HG03108 (cell line): ENCODE results near the gene NEU1.
"Not testable (repeated sequence)": the region's sequence is repeated elsewhere in the genome, so short reads cannot be mapped to it uniquely, and the experiment has no call there.

Experiments
- ATAC-seq: cut with Tn5 transposase; IDR thresholded peaks from one replicate; pipeline ENCODE4 v1.9.1; 2021; ENCODE audit warnings: moderate library complexity; ENCODE audit not compliant: unreplicated experiment

The NEU1 gene

DNA sequence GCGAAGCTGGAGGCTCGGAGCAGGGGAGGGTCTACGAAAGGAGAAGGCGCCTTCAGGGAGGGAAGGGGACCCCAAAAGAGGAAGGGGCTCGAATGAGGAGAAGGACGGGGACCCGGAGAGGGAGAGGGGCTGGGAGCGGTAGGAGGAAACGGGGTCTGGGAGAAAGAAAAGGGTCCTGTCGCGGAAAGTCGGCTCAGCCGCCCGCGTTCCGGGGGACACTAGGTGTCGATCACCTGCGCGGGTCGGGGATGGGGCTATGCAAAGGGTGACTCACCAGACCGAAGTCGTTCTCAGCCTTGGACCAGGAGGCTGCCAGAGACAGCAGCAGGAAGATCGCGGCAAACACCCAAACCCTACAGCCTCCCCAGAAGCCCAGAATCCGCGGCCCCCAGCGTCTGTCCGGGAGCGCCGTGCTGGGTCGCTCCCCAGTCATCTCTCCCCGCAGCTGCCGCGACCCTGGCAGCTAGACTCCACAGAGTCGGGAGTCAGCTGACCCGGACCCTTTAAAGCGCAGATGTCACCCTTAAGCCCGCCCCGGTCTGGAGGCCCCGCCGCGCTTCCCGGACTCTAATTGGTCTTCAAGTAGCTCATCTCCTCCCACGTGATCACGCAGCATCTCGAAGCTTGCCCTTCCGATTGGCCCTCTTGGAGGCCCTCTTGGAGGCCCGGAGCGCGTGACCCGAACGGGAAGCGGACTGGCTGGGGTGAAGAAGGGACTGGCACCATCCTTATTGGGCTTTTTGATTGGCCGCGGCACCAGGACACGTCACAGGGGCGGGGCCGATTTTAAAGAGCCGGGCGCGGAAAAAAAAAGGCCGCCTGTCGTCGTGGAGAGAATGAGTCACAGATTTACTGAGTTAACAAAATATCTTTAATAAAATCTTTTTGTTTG, at the start of gene NEU1:
Gene NEU1, minus strand, starts transcription at position 478 of the 892 bp plus-strand sequence. Its CDS starts 45 bp downstream, at position 433.
- ATAC-seq: peak; percentile 95

DNA sequence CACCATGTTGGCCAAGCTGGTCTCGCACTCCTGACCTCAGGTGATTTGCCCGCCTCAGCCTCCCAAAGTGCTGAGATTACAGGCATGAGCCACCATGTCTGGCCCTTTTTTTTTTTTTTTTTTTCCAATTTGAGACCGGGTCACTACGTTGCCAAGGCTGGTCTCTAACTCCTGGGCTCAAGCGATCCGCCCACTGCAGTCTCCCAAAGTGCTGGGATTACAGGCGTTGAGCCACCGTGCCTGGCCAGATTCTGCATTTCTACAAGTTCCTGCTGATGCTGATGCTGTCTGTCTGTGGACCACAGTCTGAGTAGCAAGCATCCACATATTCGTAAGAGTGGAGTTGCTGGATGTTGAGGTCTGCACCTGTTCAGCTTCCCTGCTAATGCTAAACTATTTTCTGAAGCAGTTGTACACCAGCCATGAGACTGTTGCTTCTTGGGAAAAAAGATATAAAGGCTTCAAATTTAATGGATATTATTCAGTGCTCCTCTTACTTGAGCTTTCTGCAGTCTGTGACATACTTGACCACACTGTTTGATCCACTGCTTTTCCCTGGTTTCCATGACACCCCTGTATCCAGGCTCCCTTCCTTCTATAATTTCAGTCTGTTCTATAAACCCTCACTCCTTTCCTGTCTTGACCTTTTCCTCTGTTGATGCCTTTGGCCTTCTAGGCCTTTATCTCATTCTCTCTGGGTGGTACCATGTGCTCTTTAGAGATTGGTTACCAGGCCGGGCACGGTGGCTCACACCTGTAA, 49.4 kb upstream of the NEU1 start:
- no peak for ATAC-seq

DNA sequence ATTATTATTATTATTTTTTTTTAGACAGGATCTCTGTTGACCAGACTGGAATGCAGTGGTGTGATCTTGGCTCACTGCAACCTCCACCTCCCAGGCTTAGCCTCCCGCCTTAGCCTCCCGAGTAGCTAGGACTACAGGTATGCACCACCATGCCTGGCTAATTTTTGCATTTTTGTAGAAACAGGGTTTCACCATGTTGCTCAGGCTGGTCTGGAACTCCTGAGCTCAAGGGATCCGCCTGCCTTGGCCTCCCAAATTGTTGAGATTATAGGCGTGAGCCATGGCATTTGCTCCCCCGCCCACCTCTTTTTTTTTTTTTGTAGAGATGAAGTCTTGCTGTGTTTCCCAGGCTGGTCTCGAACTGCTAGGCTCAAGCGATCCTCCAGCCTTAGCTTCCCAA, 46.7 kb upstream of the NEU1 start:
- not testable (repeated sequence) for ATAC-seq

DNA sequence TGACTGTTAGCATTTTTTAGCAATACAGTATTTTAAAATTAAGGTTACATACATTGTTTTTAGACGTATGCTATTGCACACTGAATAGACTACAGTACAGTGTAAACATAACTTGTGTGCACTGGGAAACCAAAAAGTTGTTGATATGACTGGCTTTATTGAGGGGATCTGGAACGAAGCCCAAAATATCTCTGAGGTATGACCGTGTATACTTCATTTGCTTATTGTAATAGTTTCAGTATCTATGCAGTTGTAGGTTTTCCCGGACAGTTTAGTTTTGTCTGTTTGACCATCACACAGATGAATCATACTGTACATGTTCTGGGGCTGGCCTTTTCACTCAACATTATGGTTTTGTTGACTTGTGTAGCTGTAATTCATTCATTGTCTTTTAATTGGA, 46.2 kb upstream of the NEU1 start:
- peak; percentile 81 for ATAC-seq

DNA sequence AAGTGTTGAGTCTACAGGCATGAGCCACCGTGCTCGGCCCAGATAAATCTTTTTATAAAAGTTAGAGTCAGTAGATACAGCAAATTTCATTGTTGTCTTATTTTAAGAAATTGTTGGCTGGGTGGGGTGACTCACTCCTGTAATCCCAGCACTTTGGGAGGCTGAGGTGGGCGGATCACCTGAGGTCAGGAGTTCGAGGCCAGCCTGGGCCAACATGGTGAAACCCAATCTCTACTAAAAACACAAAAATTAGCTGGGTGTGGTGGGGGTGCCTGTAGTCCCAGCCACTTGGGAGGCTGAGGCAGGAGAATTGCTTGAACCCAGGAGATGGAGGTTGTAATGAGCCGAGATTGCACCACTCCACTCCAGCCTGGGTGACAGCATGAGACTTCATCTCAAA, 45.6 kb upstream of the NEU1 start:
- not testable (repeated sequence) for ATAC-seq

DNA sequence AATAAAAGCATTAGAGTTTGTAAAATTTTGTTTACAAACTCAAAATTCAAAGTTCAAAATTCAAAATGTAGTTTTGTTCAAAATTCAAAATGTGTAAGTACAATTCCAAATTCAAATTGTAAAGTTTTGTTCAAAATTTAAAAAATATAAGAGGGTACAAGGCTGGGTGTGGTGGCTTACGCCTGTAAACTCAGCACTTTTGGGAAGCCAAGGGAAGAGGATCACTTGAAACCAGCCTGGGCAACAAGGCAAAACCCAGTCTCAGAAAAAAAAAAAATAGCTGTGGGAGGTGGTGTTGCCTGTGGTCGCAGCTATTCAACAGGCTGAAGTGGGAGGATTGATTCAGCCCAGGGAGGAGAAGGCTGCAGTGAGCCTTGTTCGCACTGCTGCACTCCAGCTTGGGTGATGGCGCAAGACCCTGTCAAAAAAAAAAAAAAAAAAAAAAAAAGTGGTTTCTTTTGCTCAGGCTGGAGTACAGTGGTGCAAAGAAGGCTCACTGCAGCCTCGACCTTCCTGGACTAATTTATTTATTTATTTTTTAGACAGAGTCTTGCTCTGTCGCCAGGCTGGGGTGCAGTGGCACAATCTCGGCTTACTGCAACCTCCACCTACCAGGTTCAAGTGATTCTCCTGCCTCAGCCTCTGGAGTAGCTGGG, 44.7 kb upstream of the NEU1 start:
- no peak for ATAC-seq

DNA sequence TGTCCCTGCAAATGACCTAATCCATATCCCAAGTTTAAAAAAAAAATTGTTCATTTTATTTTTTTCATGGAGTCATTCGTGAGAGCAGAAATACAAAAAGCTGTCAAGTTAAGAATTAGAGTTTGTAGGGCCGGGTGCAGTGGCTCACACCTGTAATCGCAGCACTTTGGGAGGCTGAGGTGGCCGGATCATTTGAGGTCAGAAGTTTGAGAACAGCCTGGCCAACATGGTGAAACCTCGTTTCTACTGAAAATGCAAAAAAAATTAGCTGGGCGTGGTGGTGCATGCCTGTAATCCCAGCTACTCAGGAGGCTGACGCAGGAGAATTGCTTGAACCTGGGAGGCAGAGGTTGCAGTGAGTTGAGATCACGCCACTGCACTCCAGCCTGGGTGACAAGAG, 44.1 kb upstream of the NEU1 start:
- not testable (repeated sequence) for ATAC-seq

DNA sequence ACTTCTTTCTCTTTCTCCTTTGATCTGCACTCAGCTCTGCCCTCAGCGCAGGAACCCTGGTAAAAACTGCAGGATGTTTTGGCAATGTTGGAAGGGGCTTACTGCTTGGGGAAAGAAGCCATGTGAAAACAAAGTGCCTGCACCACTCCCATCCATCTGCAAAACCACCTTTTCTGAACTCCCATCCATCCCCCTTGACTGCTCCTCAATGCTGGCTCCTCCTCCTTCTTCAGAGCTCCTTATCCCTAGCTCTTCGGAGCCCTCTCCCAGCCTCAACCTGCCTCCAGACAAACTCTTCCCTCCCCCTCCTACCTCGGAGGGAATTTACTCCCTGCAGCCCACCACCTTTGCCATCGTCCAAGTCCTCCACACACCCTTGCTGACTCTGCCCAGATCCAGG, 43.5 kb upstream of the NEU1 start:
- no peak for ATAC-seq

DNA sequence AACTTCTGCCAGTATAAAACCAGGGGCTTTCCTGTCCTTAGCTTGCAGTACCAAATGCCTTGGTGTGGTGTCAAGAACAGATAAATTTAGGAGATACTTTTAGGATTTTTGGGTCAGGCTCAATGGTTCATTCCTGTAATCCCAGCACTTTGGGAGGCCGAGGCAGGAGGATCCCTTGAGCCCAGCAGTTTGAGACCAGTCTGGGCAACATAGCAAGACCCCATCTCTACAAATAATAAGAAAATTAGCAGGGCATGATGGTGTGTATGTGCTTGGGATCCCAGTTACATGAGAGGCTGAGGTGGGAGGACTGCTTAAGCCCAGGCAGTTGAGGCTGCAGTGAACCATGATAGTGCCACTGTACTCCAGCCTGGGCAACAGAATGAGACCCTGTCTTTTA, 42.4 kb upstream of the NEU1 start:
- no peak for ATAC-seq

DNA sequence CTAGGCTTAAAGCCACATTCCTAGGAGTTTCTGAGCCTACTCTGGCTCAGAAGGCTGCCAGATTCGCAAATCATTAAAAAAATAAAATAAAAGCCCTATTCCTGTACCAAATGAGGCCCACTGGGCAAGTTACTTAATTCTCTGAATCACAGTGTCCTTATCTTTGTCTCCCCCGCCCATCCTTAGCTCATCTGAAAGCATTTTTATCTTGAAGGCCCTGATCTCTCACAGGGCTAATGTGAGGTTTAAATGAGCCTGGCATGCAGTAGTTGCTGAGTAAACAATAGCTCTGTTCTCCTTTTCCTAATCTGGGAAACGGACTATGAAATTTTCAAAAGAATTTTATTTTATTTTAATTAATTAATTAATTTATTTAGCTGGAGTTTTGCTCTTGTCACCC, 41.3 kb upstream of the NEU1 start:
- ATAC-seq: no peak

DNA sequence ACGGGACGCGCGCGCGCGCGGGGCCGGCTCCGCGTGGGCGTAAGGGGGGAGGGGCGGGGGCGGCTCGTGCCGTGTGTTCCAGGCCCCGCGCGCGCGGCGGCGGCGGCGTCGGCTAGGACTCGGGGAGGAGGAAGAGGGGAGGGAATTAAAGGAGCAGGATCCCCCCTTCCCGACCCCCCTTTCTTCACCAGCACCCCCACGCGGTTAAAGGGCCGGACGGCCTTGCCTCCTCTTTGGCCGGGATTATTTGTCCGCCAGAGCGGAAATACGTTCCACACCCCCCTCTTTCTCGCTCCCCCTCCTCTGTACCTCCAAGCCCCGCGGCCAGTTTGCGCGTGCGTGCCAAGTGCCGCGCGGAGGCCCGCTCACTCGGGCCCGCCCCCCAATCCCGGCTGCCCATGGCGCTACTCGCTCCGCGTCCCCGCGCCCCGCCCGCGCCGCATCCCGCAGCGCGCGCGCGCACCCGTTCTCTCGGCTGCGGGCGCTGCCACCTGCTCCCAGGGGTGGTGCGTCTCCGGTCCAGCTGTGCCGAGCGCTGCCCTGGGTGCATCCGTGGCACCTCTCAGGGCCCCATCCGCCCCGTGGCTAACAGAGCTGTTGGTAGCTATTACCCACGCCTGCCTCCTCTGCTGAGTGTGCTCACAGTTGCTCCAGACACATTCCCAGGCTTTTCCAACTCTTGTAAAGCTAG, 39.5 kb upstream of the NEU1 start, which contains the start of gene ZBTB12:
Gene ZBTB12, minus strand, starts transcription at position 134 of the 691 bp plus-strand sequence. CDS start 781 bp downstream, outside the sequence.
- ATAC-seq: peak; percentile 47

DNA sequence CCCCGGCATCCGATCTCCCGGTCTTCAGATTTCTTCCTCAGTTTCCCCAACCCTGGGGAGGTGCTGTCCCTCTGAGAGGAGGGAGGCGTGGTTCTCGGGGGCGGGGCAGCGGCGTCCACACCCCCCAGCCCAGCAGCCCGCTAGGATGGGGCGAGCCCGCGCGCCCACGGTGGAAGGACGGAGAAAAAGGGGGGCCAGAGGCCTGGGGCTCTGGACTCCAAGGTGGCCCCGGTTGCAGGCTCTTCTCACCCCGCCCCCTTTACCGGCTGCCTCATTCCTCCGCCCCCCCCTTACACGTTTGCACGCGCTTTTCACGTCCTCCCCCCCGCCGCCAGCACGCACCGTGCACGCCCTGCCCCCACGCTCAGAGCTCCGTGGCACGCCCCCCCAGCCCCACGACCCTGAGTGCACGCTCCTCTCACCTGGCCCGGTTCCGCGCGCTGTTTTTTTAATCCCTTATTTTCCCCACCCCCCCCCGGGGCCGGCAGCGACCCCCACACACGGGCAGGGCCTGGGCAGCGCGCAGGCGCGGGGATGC, 38.9 kb upstream of the NEU1 start:
- no peak for ATAC-seq

DNA sequence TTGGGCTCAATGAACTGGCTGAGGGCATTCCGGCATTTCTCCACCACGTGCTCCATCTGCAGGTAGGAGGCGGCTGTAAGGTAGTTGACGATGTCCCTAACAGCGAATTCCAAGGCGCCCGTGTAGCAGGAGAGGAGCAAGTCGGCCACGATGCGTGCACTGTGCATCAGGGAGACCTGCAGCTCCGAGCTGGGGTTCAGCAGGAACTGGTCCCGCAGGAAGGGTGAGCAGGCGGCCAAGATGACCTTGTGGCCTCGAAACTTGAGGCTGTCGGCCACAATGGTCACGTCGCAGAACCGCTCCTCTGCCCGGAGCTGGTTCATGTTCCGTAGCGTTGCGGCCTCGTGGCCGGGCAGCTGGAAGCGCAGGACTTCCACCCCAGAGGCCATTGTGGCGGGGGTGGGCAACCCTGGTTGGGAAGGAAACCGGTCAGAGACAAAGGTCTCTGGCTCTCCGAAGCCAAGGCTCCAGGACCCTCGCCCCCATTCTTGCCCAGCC, 38.3 kb upstream of the NEU1 start:
- no peak for ATAC-seq

DNA sequence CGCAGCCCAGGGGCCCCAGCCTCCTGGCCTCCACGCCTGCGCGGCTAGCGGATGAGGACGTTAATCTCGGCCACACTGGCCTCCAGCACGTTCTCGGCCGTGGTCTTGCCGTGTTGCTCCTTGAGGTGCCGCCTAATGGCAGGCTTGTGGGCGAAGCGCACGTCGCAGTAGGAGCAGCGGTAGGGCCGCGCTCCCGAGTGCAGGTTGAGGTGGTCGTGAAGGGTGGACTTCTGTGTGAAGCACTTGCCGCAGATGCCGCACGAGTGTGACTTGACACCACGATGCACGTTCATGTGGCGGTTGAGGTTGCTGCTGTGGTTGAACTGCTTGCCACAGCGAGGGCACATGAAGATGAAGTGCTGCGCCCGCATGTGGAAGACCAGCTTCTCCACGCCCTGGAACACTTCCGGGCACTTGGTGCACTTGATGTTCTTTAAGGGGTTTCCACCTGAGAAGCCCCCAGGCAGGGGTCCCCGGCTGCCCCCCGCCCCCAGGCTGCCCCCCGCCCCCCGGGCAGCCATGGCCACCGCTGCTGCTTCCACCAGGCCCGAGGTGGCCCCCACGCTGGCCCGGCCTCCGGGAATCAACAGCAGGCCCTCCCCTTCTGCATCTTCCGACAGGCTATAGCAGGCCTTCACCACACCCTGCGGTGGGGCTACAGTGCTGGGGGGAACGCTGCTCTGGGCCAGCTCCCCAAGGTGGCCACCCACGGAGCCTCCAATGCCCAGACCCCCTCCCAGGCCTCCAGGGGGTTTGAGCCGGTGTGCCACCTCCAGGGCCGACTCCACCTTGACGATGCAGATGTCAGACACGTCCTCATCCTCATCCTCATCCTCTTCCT, 37.5 kb upstream of the NEU1 start:
- no peak for ATAC-seq

DNA sequence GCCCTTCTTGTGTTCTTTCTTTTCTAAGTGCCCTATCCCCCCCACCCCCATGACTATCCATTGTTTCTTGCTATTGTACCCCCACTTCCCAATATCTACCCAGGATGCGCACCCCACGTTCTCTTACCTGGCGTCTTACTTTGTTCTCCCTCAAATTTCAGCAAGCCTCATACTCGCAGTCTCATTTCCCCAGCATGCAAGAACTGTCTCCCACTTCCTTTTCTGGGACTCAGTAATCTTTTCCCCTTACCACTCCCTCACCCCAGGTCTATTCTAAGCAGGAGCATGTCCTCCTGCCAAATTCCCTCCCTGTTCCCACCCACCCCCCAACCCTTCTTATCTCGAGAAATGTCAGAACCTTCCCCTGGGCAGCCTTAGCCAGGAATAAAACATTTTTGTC, 36.6 kb upstream of the NEU1 start:
- ATAC-seq: no peak

DNA sequence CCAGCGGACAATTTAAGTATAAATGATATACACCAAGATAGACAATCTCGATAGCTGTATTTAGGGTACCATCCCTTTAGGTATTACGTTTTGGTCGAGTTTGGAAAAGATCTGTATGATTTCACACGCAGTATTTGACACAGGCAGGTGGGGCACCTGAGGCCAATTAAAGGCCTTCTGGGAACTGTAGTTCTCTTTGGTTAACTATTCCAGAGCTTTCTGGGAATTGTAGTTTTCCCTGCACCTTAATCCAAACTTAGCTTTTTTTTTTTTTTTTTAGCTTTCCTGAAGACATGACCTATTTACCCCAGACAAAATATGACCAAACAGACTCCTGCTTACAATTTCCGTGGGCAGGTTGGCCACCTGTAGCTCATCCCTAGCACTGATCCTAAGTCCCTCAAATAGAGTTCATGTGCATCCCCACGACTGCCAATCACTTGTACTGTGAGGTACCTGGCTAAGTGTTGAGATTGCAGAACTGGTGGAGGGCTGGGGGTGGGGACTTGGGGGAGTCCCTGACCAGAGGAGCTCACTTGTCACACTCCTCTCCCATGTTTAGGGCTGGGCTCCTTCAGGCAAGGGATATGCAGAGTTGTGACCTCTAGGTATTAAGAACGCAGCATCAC, 35.9 kb upstream of the NEU1 start:
- no peak for ATAC-seq

DNA sequence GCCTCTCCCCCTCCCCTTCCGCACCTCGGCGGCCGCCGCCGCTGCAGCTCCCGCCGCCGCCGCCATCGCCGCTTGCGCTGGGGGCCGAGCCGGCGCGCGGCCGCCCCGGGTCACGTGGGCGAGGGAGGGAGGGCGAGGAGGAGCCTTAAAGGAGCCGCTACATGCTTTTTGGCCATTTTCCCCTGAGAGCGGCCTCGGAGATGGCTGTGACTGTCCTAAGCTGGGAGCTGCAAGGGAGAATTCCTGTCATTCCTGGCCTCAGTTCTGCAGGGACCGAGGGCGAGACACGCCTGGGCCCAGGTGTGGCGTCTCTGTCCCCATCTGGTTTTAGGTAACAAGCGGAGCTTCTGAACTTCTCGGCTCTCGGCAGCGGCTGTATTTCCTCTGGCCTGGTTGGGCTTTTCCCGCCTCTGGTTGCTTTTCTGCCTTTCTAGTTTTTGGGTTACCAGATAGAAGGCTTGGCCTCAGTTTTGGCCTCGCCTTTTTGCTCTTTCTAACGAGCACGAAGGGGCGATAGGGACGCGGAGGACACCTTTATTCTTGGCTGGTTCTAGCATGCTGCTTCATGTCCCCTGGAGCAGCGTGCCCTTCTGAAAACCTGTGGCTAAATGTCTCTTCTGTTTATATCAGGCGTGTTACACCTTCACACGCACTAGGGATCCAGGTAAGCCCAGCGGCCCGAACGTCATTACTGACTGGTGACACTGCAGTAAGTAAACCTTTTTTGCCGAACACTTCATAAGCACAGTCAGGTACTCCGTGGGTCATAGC, 35.2 kb upstream of the NEU1 start, which contains the start of gene EHMT2:
Gene EHMT2, minus strand, starts transcription at position 87 of the 771 bp plus-strand sequence. Its CDS starts 21 bp downstream, at position 66.
- peak; percentile 42 for ATAC-seq
